GM12872 (cell line): ENCODE measurements around the gene RASL12.

Experiments
- CTCF ChIP-seq: IDR thresholded peaks from 3 replicates; pipeline ENCODE4 v1.5.1; 2011; ENCODE audit warnings: low read depth, mild to moderate bottlenecking, low read length, moderate library complexity; ENCODE audit not compliant: insufficient read depth

RASL12 gene

GRCh38 chr15:65101891-65102708 is 34.3 kb upstream of the RASL12 start:
- TF ChIP-seq CTCF = no peak

- peak; percentile 77 for TF ChIP-seq CTCF
Observed at GRCh38 chr15:65101411-65101890, 33.7 kb upstream of the RASL12 start.

- TF ChIP-seq CTCF = no peak
Observed at GRCh38 chr15:65100442-65100841, 32.7 kb upstream of the RASL12 start.

DNA sequence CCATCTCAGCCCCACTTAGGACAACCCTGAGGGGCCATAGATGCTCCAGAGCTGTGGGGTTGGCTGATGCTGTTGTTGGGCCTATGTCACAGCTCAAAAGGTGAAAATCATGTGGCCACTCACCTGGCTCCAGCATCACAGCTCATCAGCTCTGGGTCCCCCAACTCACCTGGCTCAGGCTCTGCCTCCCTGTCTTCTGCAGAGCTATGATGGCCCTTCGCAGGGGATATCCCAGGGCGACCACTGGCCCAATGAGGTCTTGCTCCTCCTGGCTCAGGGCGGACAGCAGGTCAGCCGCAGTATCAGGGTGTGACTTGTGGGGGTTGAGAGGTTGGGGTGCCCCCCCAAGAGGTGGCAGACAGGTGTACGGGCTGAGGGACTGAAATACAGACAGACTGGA is 31.5 kb upstream of the RASL12 start:
- TF ChIP-seq CTCF = no peak

DNA sequence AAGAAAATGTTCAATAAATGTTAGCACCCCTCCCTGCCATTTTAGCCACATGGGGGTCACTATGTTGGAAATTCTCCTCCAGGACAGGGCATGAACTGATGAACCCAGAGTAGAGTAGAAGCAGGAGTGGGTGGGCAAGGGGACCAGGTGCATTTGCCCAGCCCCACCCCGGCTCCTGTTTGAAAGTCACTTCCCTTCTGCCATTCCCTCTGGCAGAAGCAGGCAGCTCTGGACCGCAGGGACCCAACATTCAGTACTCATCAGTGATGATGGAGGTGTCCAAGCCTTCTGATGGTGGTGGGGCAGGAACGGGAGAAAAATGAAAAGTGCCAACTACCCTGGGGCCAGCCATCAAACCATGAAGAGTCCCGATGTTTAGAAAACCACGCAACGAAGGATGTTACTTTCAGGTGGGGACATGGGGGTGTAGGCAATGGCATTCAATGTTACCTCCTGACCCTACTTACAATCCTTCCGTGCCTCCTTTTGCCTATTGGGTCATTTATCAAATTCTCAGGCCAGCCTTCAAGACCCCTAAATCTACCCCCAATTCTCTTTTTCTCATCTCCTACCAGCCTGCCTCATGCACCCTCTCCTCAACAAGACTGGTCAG is 30.0 kb upstream of the RASL12 start:
- no peak for TF ChIP-seq CTCF

DNA sequence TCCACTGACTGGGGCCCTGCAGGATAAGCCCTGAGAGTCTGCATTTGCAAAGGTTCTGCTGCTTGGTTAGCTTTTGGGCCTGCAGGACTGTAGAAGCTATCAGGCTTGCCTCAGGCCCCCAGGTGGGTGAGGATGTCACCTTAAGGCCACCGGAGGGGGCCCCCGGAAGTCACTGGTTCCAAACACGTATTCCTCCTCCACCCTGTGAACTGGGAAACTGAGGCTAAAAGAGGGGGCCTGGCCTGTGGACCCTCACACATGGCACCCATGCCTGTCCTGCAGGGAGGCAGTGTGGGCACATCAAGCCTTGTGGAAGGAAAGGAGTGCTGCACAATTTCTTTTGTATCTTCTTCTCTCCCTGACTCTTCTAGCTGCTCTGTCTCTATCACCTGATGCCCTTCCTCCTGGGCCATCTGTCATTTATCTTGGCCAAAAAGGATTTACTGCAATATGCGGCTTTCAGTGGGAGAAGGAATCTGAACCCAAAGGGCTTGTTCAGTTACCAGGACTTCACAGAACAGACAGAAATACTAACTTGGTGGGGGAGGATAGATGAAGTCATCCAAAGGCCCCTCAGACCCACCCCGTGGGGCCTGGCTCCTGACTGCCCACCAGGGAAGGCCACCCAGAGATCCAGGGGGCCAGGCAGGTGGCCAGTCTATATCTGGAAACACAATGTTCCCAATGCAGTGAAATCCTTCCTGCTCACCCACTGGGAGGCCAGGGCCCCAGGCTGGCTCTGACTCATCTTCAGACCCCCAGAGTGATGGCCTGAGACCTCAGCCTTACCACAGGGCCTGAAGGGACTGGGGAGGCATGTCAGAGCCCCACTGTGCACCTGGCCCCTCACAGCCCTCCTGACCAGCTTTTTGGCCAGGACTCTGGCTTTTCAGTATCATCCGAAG is 28.9 kb upstream of the RASL12 start:
- TF ChIP-seq CTCF = no peak

DNA sequence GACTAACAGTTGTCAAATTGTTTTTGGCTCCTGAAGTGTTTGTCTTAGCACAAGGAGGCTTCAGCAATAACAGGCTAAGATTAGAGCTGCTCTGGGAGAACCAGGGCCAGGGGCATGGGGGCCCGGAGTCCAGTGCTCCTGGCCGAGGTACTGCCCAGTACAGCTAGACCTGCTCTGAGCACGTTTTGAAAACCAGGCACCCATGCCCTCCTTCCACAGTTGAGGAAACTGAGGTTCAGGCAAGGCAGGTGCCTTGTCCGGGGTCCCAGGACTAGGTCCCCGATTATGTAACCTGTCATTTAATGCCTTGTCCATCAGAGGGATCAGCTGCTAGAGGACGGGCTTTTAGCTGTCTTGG is 27.9 kb upstream of the RASL12 start:
- TF ChIP-seq CTCF = no peak
